H1 (cell line): ENCODE results near the gene KLF6. TPM values are rescaled to one million over a fixed set of nuclear protein-coding genes. Genes with fewer than 3 reads are reported as not detected.

Experiments
- ASH2L ChIP-seq: fragments of 200-600, 300-600 bp; sonication (generic); IDR thresholded peaks from one replicate; pipeline ENCODE4 v1.7.1; 2017; ENCODE audit warnings: low read length
- CHD7 ChIP-seq: fragments of 300-600 bp; sonication (generic); IDR thresholded peaks from 2 replicates; pipeline ENCODE4 v1.7.1; 2012; ENCODE audit warnings: low read length, moderate library complexity, mild to moderate bottlenecking, inconsistent platforms; ENCODE audit not compliant: insufficient replicate concordance
- EGR1 ChIP-seq: IDR thresholded peaks from 2 replicates; pipeline ENCODE4 v1.6.1; 2011; ENCODE audit warnings: low read depth, low read length, borderline replicate concordance
- EP300 ChIP-seq, 2 experiments: IDR thresholded peaks; 1 replicate in 1 of 2; 2 replicates in 1 of 2; pipeline ENCODE4 v1.6.1; 2011 to 2012; ENCODE audit warnings: low read depth in 2 of 2, low read length in 2 of 2, mild to moderate bottlenecking in 2 of 2, borderline replicate concordance in 1 of 2, inconsistent platforms in 1 of 2, moderate library complexity in 1 of 2
- GABPA ChIP-seq: IDR thresholded peaks from 2 replicates; pipeline ENCODE4 v1.6.1; 2011; ENCODE audit warnings: mild to moderate bottlenecking, low read length, moderate library complexity, borderline replicate concordance; ENCODE audit not compliant: insufficient read depth
- KDM5A ChIP-seq: fragments of 200-600 bp; IDR thresholded peaks from 2 replicates; pipeline ENCODE4 v1.7.1; 2012; ENCODE audit warnings: mild to moderate bottlenecking, low read length, inconsistent platforms, mixed read lengths
- PHF8 ChIP-seq: fragments of 200-600 bp; sonication (generic); conservative IDR thresholded peaks from 2 replicates; pipeline ENCODE4 v1.7.1; 2012; ENCODE audit warnings: low read depth, mild to moderate bottlenecking, inconsistent platforms, low read length, moderate library complexity
- SP4 ChIP-seq: IDR thresholded peaks from 2 replicates; pipeline ENCODE4 v1.6.1; 2012; ENCODE audit warnings: low read length, inconsistent platforms
- polyA plus RNA-seq, 7 experiments: library from polyadenylated mRNA; depleted of rRNA in 3 of 7; stranded (reverse) in 5 of 7; unstranded in 2 of 7; fragments of >200 nt in 5 of 7; fragments of 200-250 nt in 2 of 7; gene quantifications; 1 replicate in 5 of 7; 2 replicates in 1 of 7; 4 replicates in 1 of 7; pipeline versions ENCODE4 v1.2.1 to v1.2.3, GENCODE V29; 2011 to 2013; ENCODE audit warnings: missing spikeins in 2 of 7, mixed read lengths in 2 of 7
- total RNA-seq: library from RNA; stranded (reverse); fragmentation: NEBNext Ultra II Directional; extraction: Animal tissue kit (Norgen Biotek cat#: 25700); gene quantifications from 2 replicates; pipeline ENCODE4 v1.2.1, GENCODE V29; 2021

Gene KLF6
- total and polyA plus RNA-seq, 2 of the 8 experiments (the other 6 are each of a cell fraction or from before 2014, with no cell fraction given), result 5.7 to 19.5 TPM

GRCh38 chr10:3808689-3809199 lies 23.7 kb upstream of the KLF6 start (continued):
- no peak for TF ChIP-seq CHD7
- TF ChIP-seq ASH2L, result no peak
- TF ChIP-seq GABPA, result no peak
- no peak for TF ChIP-seq KDM5A
- no peak for TF ChIP-seq SP4
- no peak for TF ChIP-seq EGR1
- no peak for TF ChIP-seq EP300 (IDR thresholded peaks at IDR 0.05; ENCODE audit: borderline replicate concordance in 1 of 2, low read depth in 2 of 2, low read length in 2 of 2)
- no peak for TF ChIP-seq PHF8
- TF ChIP-seq, all 59 proteins: peak for 0
